H1 (cell line): Measurements from ENCODE around the gene SPEF1. TPM values are rescaled to one million over a fixed set of nuclear protein-coding genes. Genes with fewer than 3 reads are reported as not detected.

Experiments used
- CTCF ChIA-PET: fragments of 300-600 bp; sonication (Branson Sonifier 250); formaldehyde crosslinking; loops from one replicate; lab custom pipeline; 2021; ENCODE audit not compliant: partially characterized antibody; lab: Charles Lee
- POLR2A ChIA-PET: fragments of 300-600 bp; sonication (Branson Sonifier 250); formaldehyde crosslinking; loops from one replicate; lab custom pipeline; 2021; ENCODE audit warnings: inconsistent platforms; ENCODE audit not compliant: partially characterized antibody; lab: Charles Lee
- DNase-seq, 2 experiments: peaks; one replicate each; pipeline versions ENCODE4 v3.0.0 to v3.0.0-alpha.2; 2010 to 2022; ENCODE audit warnings: low spot score in 2 of 2, low read depth in 1 of 2, mixed read lengths in 1 of 2
- FAIRE-seq: peaks from 2 replicates; lab custom pipeline; 2011; peaks lifted over from hg19 to GRCh38; lab: Jason Lieb, UNC
- H2AFZ ChIP-seq: 2 replicates; pipeline ENCODE4 v1.8.1; 2012; ENCODE audit warnings: low read length, inconsistent platforms
- H2AK5ac ChIP-seq: 2 replicates; pipeline ENCODE4 v1.6.1; 2013; ENCODE audit warnings: low read depth, low read length
- H2BK120ac ChIP-seq: replicated peaks from 2 replicates; pipeline ENCODE3; 2013; ENCODE audit warnings: low read depth, low read length, inconsistent platforms
- H2BK12ac ChIP-seq: 2 replicates; pipeline ENCODE4 v1.6.1; 2013; ENCODE audit warnings: low read depth, low read length
- H2BK15ac ChIP-seq: 2 replicates; pipeline ENCODE4 v1.6.1; 2013; ENCODE audit warnings: low read length
- H2BK20ac ChIP-seq: 2 replicates; pipeline ENCODE4 v1.6.1; 2013; ENCODE audit warnings: low read length
- H2BK5ac ChIP-seq: 2 replicates; pipeline ENCODE4 v1.6.1; 2013; ENCODE audit warnings: low read depth, low read length
- H3K14ac ChIP-seq: 2 replicates; pipeline ENCODE4 v1.6.1; 2013; ENCODE audit warnings: inconsistent platforms; ENCODE audit not compliant: insufficient read length
- H3K18ac ChIP-seq: 2 replicates; pipeline ENCODE4 v1.6.1; 2013; ENCODE audit warnings: low read length; ENCODE audit errors: extremely low read depth
- H3K23ac ChIP-seq: 2 replicates; pipeline ENCODE4 v1.6.1; 2013; ENCODE audit warnings: inconsistent platforms; ENCODE audit not compliant: insufficient read length
- H3K23me2 ChIP-seq: 2 replicates; pipeline ENCODE4 v1.6.1; 2013; ENCODE audit warnings: low read depth, low read length
- H3K27ac ChIP-seq: 2 replicates; pipeline ENCODE4 v1.6.1; 2011; ENCODE audit warnings: low read depth, low read length, inconsistent platforms
- H3K27me3 ChIP-seq, 4 experiments: replicated peaks in 1 of 4; 1 replicate in 1 of 4; 2 replicates in 3 of 4; pipeline versions ENCODE4 v1.6.1 to v1.8.1; 2011 to 2013; ENCODE audit warnings: low read length in 3 of 4, mild to moderate bottlenecking in 3 of 4, inconsistent platforms in 2 of 4, mixed read lengths in 2 of 4, moderate library complexity in 1 of 4; ENCODE audit not compliant: control insufficient read depth in 3 of 4, insufficient read depth in 3 of 4; ENCODE audit errors: extremely low read depth in 1 of 4
- H3K36me3 ChIP-seq, 4 experiments: 2 replicates each; pipeline versions ENCODE4 v1.6.1 to v1.8.1; 2011 to 2013; ENCODE audit warnings: mild to moderate bottlenecking in 4 of 4, low read length in 3 of 4, moderate library complexity in 2 of 4, control low read depth in 1 of 4, inconsistent platforms in 1 of 4; ENCODE audit not compliant: insufficient read depth in 4 of 4, control insufficient read depth in 2 of 4
- H3K4ac ChIP-seq: replicated peaks from 2 replicates; pipeline ENCODE3; 2013; ENCODE audit warnings: low read length, low read depth, mixed read lengths, inconsistent platforms; ENCODE audit not compliant: insufficient read length
- H3K4me1 ChIP-seq, 4 experiments: replicated peaks in 1 of 4; 1 replicate in 1 of 4; 2 replicates in 3 of 4; pipeline versions ENCODE4 v1.6.1 to v1.8.1; 2011 to 2013; ENCODE audit warnings: low read length in 3 of 4, inconsistent platforms in 2 of 4, mixed read lengths in 1 of 4; ENCODE audit not compliant: insufficient read depth in 4 of 4, control insufficient read depth in 3 of 4
- H3K4me2 ChIP-seq, 2 experiments: 2 replicates each; pipeline versions ENCODE4 v1.6.1 to v1.8.1; 2011 to 2013; ENCODE audit warnings: low read depth in 2 of 2, low read length in 2 of 2, control low read depth in 1 of 2, inconsistent platforms in 1 of 2, mild to moderate bottlenecking in 1 of 2; ENCODE audit not compliant: insufficient read depth in 1 of 2
- H3K4me3 ChIP-seq, 4 experiments: fragments of 200-600, 300-600 bp in 1 of 4; sonication (generic), shearing (Covaris generic), sonication (Bioruptor Twin) in 1 of 4; 2 replicates each; pipeline versions ENCODE4 v1.5.1 to v1.8.1; 2011 to 2016; ENCODE audit warnings: low read length in 4 of 4, low read depth in 3 of 4, control low read depth in 2 of 4, inconsistent platforms in 2 of 4, mild to moderate bottlenecking in 2 of 4, mixed read lengths in 1 of 4, moderate library complexity in 1 of 4; ENCODE audit not compliant: insufficient read depth in 2 of 4; ENCODE audit errors: extremely low read depth in 1 of 4
- H3K56ac ChIP-seq: replicated peaks from 2 replicates; pipeline ENCODE3; 2013; ENCODE audit warnings: low read depth, mild to moderate bottlenecking, mixed read lengths, low read length, inconsistent platforms; ENCODE audit not compliant: insufficient read length
- H3K79me1 ChIP-seq: 2 replicates; pipeline ENCODE4 v1.6.1; 2013; ENCODE audit warnings: low read depth, low read length, control low read depth
- H3K79me2 ChIP-seq, 2 experiments: 2 replicates each; pipeline versions ENCODE4 v1.6.1 to v1.8.1; 2012 to 2013; ENCODE audit warnings: low read length in 2 of 2, mild to moderate bottlenecking in 2 of 2, inconsistent platforms in 1 of 2; ENCODE audit not compliant: insufficient read depth in 2 of 2, control insufficient read depth in 1 of 2
- H3K9ac ChIP-seq, 4 experiments: replicated peaks in 1 of 4; 1 replicate in 1 of 4; 2 replicates in 3 of 4; pipeline versions ENCODE4 v1.6.1 to v1.8.1; 2011 to 2013; ENCODE audit warnings: low read depth in 3 of 4, low read length in 3 of 4, control low read depth in 2 of 4, mild to moderate bottlenecking in 2 of 4, moderate library complexity in 2 of 4, inconsistent platforms in 1 of 4; ENCODE audit errors: extremely low read depth in 1 of 4
- H3K9me3 ChIP-seq, 2 experiments: 2 replicates each; pipeline versions ENCODE4 v1.6.1 to v1.8.1; 2012 to 2013; ENCODE audit warnings: mild to moderate bottlenecking in 2 of 2, moderate library complexity in 2 of 2, control low read depth in 1 of 2, inconsistent platforms in 1 of 2, low read depth in 1 of 2, low read length in 1 of 2, mixed read lengths in 1 of 2; ENCODE audit not compliant: insufficient read depth in 2 of 2
- H4K20me1 ChIP-seq, 2 experiments: replicated peaks in 1 of 2; 2 replicates each; pipeline versions ENCODE3 to v1.8.1; 2011 to 2013; ENCODE audit warnings: inconsistent platforms in 2 of 2, low read length in 2 of 2, mild to moderate bottlenecking in 1 of 2; ENCODE audit not compliant: insufficient read depth in 2 of 2, control insufficient read depth in 1 of 2
- H4K5ac ChIP-seq: 2 replicates; pipeline ENCODE4 v1.6.1; 2013; ENCODE audit warnings: low read length, low read depth, mixed read lengths, inconsistent platforms; ENCODE audit not compliant: insufficient read length
- H4K8ac ChIP-seq: 2 replicates; pipeline ENCODE4 v1.8.0; 2013; ENCODE audit warnings: mild to moderate bottlenecking, moderate library complexity, low read length, inconsistent platforms; ENCODE audit not compliant: insufficient read depth; ENCODE audit errors: extremely low read depth
- H4K91ac ChIP-seq: replicated peaks from 2 replicates; pipeline ENCODE3; 2013; ENCODE audit warnings: low read length, mixed read lengths, inconsistent platforms; ENCODE audit not compliant: insufficient read length
- SP4 ChIP-seq: IDR thresholded peaks from 2 replicates; pipeline ENCODE4 v1.6.1; 2012; ENCODE audit warnings: low read length, inconsistent platforms
- TEAD4 ChIP-seq: IDR thresholded peaks from 2 replicates; pipeline ENCODE4 v1.6.1; 2012; ENCODE audit warnings: low read depth, low read length, inconsistent platforms, mixed read lengths
- WGBS, 2 experiments: shearing (Covaris generic) in 1 of 2; methylation state at CpG; one replicate each; pipeline versions ENCODE4 v1.1.6 to v1.1.7; 2013 to 2015; ENCODE audit warnings: low lambda C conversion rate in 2 of 2, mixed read lengths in 2 of 2, inconsistent platforms in 1 of 2, low coverage in 1 of 2, missing lambda C conversion rate in 1 of 2; ENCODE audit not compliant: insufficient replicate concordance in 2 of 2, insufficient coverage in 1 of 2, insufficient read length in 1 of 2; ENCODE audit errors: extremely low coverage in 1 of 2, missing lambda C conversion rate in 1 of 2; 5-methylcytosine and 5-hydroxymethylcytosine counted together
- polyA plus RNA-seq, 7 experiments: library from polyadenylated mRNA; depleted of rRNA in 3 of 7; stranded (reverse) in 5 of 7; unstranded in 2 of 7; fragments of >200 nt in 5 of 7; fragments of 200-250 nt in 2 of 7; gene quantifications; 1 replicate in 5 of 7; 2 replicates in 1 of 7; 4 replicates in 1 of 7; pipeline versions ENCODE4 v1.2.1 to v1.2.3, GENCODE V29; 2011 to 2013; ENCODE audit warnings: missing spikeins in 2 of 7, mixed read lengths in 2 of 7
- total RNA-seq: library from RNA; stranded (reverse); fragmentation: NEBNext Ultra II Directional; extraction: Animal tissue kit (Norgen Biotek cat#: 25700); gene quantifications from 2 replicates; pipeline ENCODE4 v1.2.1, GENCODE V29; 2021
- TF ChIP-seq, protein P1 (sequence below), 3 experiments: IDR thresholded peaks; 1 replicate in 2 of 3; 2 replicates in 1 of 3; pipeline versions ENCODE4 v1.5.1 to v1.6.1; 2011; ENCODE audit warnings: low read length in 3 of 3, mild to moderate bottlenecking in 3 of 3, inconsistent platforms in 2 of 3, low read depth in 1 of 3, moderate library complexity in 1 of 3; ENCODE audit not compliant: insufficient read depth in 1 of 3; ENCODE audit errors: control extremely low read depth in 1 of 3

SPEF1 gene
- total and polyA plus RNA-seq, 2 of the 8 experiments (the other 6 are each of a cell fraction or from before 2014, with no cell fraction given), result 0.51 to 0.71 TPM

GRCh38 chr20:3783068-3783489, 1.8 kb upstream of the SPEF1 start:
- no peak overlapping the region for H3K56ac ChIP-seq
- peaks cover 0 to 5% (median 0%) of the 10 kb centered on the region in 4 experiments; a peak in 2 of 8 replicates for H3K36me3 ChIP-seq
- H3K23me2 ChIP-seq, result peaks cover 11% of the 10 kb centered on the region; the same call in 1 of the 2 replicates
- H3K14ac ChIP-seq, result no peak overlapping the region
- TF ChIP-seq SP4, result no peak
- no peak for TF ChIP-seq TEAD4
- TF ChIP-seq, protein P1, sequence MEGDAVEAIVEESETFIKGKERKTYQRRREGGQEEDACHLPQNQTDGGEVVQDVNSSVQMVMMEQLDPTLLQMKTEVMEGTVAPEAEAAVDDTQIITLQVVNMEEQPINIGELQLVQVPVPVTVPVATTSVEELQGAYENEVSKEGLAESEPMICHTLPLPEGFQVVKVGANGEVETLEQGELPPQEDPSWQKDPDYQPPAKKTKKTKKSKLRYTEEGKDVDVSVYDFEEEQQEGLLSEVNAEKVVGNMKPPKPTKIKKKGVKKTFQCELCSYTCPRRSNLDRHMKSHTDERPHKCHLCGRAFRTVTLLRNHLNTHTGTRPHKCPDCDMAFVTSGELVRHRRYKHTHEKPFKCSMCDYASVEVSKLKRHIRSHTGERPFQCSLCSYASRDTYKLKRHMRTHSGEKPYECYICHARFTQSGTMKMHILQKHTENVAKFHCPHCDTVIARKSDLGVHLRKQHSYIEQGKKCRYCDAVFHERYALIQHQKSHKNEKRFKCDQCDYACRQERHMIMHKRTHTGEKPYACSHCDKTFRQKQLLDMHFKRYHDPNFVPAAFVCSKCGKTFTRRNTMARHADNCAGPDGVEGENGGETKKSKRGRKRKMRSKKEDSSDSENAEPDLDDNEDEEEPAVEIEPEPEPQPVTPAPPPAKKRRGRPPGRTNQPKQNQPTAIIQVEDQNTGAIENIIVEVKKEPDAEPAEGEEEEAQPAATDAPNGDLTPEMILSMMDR (IDR thresholded peaks at IDR 0.05; ENCODE audit: control extremely low read depth in 1 of 3, insufficient read depth in 1 of 3, low read depth in 1 of 3, low read length in 3 of 3), result 0 out of 4 replicates have a peak, but pooled peaks of 1 of the 3 experiments have one; percentile 22
- H3K4me2 ChIP-seq, result no peak overlapping the region
- peaks cover 0 to 21% (median 16%) of the 10 kb centered on the region in 4 experiments; a peak in 6 of 7 replicates for H3K27me3 ChIP-seq
- H3K18ac ChIP-seq, result no peak overlapping the region
- no peak overlapping the region for H2BK120ac ChIP-seq
- no peak overlapping the region for H3K4ac ChIP-seq
- ChIA-PET POLR2A (interaction anchor here (1.1 to 1.6 kb wide), 2 partner anchors 16 to 51 kb away, joined by 3 read pairs; partner anchors contain the start of gene ADISSP), CTCF (interaction anchor here (0.6 to 9.5 kb wide), 8 partner anchors 10 to 818 kb away, joined by 3 to 128 read pairs (median 5); partner anchors contain the start of gene AP5S1)
- H4K91ac ChIP-seq, result no peak overlapping the region
- FAIRE-seq, result no peak
- peaks cover 0 to 10% of the 10 kb centered on the region in 2 experiments; a peak in 1 of 4 replicates for H3K79me2 ChIP-seq
- H2BK12ac ChIP-seq, result no peak overlapping the region
- H2AFZ ChIP-seq, result no peak overlapping the region
- H3K9ac ChIP-seq, result no peak overlapping the region
- H2BK5ac ChIP-seq, result no peak overlapping the region
- no peak overlapping the region for H2BK20ac ChIP-seq
- H3K27ac ChIP-seq, result no peak overlapping the region
- peaks cover 0 to 20% (median 11%) of the 10 kb centered on the region in 4 experiments; a peak in 6 of 7 replicates for H3K4me1 ChIP-seq
- no peak overlapping the region for H2AK5ac ChIP-seq
- no peak overlapping the region for H3K4me3 ChIP-seq
- peaks cover 7 to 11% of the 10 kb centered on the region in 2 experiments for H4K20me1 ChIP-seq
- H3K23ac ChIP-seq, result no peak overlapping the region
- H4K8ac ChIP-seq, result no peak overlapping the region
- no peak overlapping the region for H4K5ac ChIP-seq
- no peak for DNase-seq
- no peaks in the 10 kb centered on the region for H3K9me3 ChIP-seq
- WGBS, 2 experiments, result 86% methylated on average over 2 of the region's 2 CpGs; no CpG with 5 or more reads in 1 of the 2 experiments
- H2BK15ac ChIP-seq, result no peak overlapping the region
- peaks cover 11% of the 10 kb centered on the region for H3K79me1 ChIP-seq
